ENCODE measurements around the gene VSTM2B.

The VSTM2B gene

DNA sequence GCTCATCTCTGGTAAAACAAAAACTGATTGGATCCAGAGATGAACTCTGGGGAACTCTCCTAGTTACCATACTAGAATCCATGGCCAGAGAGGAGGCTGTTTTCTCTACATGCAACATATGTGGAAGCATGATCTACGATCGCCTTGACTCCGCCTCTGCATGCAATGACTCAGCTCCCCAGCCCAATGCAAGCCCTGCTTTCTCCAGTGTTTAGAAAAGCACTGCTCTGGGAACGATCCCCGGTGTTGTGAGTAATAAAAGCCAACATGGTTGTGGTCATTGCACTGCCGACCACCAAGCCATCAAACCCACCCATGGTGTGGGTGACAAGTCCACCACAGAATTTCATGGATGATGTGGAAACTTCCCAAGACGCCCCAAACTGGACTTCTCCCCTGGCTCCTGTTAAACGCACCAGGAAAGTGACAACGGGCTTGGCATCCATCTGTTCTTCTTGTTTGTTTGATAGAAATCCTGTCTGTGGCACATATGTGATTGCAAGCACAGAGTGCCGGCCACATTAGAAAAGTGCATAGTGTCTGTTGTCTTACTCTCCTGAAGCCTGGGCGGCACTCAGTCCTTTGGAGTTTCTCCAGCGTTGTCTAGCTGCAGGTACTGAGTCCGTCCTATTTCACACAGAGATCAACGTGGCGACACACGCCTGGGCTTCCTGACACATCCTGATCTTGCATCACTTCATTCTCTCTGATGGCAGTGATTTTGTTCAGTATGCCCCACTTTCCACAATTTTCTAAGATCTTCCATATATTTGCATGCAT lies 36.4 kb upstream of the VSTM2B start:
- no peak overlapping the region for H3K27ac Mint-ChIP-seq
- H3K9me3 Mint-ChIP-seq, result no peaks in the 10 kb centered on the region
- peaks cover 47% of the 10 kb centered on the region for H3K27me3 Mint-ChIP-seq
- no peaks in the 10 kb centered on the region for H3K4me1 Mint-ChIP-seq (ENCODE audit: low read depth)
- H3K36me3 Mint-ChIP-seq (ENCODE audit: low read depth), result no peaks in the 10 kb centered on the region
- H3K4me3 Mint-ChIP-seq, result no peak overlapping the region

DNA sequence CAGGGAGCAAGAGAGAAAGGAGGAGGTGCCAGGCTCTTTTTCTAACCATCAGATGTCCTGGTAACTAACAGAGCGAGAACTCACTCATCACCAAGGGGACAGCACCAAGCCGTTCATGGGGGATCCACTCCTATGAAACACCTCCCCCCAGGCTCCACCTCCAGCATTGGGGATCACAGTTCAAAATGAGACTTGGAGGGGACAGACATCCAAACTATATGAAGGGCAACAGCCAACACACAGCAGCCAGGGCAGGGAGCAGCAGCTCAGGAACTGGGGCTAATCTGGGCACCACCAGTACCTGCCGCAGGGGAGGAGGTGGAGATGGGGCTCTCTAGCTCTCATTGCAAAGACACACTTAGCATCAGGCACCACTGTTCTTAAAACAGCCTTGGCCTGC lies 34.3 kb upstream of the VSTM2B start:
- H3K27ac Mint-ChIP-seq, result no peak overlapping the region

DNA sequence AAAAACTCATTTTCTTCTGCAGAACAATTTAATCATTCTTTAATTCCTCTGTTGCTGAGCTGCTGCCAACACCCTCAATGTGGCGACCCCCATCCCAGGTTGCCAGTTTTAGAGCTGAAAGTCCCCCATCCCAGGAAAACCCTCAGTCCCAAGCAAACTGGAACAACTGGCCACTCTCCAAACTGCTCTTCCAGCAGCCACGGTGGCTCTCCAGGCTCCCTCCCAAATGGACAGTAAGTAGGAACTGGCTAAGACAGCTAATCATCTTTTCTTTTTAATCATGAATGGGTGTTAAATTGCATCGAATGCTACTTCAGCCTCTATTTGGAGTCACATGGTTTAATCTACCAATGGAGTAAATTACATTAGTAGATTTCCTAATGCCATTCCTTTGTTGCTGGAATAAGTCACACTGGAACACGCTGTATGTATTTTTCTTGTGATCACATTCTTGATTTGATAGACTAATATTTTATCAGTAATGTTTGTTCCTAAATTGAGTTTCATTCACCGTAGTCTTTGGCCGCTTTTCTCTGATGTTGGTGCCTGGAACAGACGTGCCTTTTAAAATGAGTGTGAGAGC lies 33.7 kb upstream of the VSTM2B start:
- H3K4me1 Mint-ChIP-seq (ENCODE audit: low read depth), result no peaks in the 10 kb centered on the region
- H3K9me3 Mint-ChIP-seq, result no peaks in the 10 kb centered on the region
- no peak overlapping the region for H3K4me3 Mint-ChIP-seq
- H3K27me3 Mint-ChIP-seq, result peaks cover 39% of the 10 kb centered on the region
- no peaks in the 10 kb centered on the region for H3K36me3 Mint-ChIP-seq (ENCODE audit: low read depth)
- H3K27ac Mint-ChIP-seq, result no peak overlapping the region

More for the DNA sequence above, 34.3 kb upstream of the VSTM2B start:
- Mint-ChIP-seq H3K9me3 (no peaks in the 10 kb centered on the region), H3K27me3 (peaks cover 39% of the 10 kb centered on the region), H3K36me3 (ENCODE audit: low read depth) (no peaks in the 10 kb centered on the region), H3K4me3 (no peak overlapping the region), H3K4me1 (ENCODE audit: low read depth) (no peaks in the 10 kb centered on the region)

DNA sequence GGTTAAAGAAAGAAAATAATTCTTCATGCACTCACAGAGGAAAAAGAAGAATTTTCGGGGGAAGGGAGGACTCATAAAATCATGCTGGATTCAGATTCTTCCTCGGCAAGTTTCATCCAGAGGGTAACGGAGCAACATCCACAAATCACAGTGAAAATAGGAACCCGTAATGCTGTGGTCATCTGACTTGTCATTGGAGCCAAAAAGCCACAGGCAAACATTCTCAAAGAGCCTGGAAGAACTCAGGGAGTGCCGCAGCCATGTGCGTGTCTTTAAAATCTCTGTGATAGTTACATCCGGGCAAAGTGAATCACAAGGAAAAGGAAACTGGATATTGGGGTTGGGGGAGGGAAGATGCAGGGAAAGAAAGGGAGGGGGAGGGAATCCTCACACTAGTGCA lies 33.0 kb upstream of the VSTM2B start:
- Mint-ChIP-seq H3K4me1 (ENCODE audit: low read depth) (no peaks in the 10 kb centered on the region), H3K27me3 (peaks cover 35% of the 10 kb centered on the region), H3K9me3 (no peaks in the 10 kb centered on the region), H3K36me3 (ENCODE audit: low read depth) (no peaks in the 10 kb centered on the region), H3K4me3 (no peak overlapping the region), H3K27ac (no peak overlapping the region)

DNA sequence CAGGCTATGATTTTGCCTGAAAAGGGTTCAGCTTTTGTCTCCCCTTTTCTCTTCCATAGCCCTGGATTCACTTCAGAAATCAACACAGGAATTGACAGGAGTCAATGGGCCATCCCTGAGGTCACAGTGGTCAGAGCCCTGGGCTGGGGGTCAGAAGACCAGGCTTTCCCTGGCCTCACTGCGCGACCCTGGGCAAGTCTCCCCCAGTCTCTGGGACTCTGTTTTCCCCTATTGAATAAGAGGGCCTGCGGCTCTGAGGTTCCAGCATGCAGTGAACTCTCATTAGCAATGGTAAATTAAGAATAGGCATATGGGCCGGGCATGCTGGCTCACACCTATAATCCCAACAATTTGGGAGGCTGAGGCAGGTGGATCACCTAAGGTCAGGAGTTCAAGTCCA lies 30.7 kb upstream of the VSTM2B start:
- H3K27me3 Mint-ChIP-seq, result peaks cover 22% of the 10 kb centered on the region
- no peak overlapping the region for H3K4me3 Mint-ChIP-seq
- H3K27ac Mint-ChIP-seq, result no peak overlapping the region
- no peaks in the 10 kb centered on the region for H3K36me3 Mint-ChIP-seq (ENCODE audit: low read depth)
- no peaks in the 10 kb centered on the region for H3K4me1 Mint-ChIP-seq (ENCODE audit: low read depth)
- H3K9me3 Mint-ChIP-seq, result no peaks in the 10 kb centered on the region

DNA sequence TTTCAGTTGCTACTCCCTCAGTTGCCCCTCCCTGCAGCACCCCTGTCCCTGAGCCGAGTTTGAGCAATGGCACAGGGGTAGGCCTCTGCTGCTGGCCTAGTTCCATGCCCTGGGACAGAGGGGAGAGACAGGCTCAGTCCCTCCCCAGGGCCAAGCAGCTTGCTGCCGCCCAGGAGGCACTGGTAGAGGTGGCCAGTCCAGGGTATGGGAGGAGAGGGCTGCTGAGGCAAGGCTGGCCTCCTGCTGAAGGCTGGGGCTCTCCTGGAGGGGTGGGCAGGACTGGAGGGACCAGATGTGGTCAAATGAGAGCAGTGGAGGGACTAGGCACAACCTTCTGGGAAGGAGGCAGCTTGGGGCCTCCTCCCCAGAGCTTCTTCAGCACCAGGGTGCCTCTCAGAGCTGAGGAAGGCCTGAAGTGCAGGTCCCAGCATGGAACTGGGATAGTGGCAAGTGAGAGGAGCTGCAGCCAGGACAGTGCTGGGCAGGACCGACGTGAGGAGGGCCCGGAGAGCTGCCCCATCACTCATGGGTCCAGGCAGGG lies 29.8 kb upstream of the VSTM2B start:
- H3K9me3 Mint-ChIP-seq, result no peaks in the 10 kb centered on the region
- H3K4me1 Mint-ChIP-seq (ENCODE audit: low read depth), result no peaks in the 10 kb centered on the region
- H3K27ac Mint-ChIP-seq, result no peak overlapping the region
- no peaks in the 10 kb centered on the region for H3K36me3 Mint-ChIP-seq (ENCODE audit: low read depth)
- no peak overlapping the region for H3K4me3 Mint-ChIP-seq
- peaks cover 21% of the 10 kb centered on the region for H3K27me3 Mint-ChIP-seq

DNA sequence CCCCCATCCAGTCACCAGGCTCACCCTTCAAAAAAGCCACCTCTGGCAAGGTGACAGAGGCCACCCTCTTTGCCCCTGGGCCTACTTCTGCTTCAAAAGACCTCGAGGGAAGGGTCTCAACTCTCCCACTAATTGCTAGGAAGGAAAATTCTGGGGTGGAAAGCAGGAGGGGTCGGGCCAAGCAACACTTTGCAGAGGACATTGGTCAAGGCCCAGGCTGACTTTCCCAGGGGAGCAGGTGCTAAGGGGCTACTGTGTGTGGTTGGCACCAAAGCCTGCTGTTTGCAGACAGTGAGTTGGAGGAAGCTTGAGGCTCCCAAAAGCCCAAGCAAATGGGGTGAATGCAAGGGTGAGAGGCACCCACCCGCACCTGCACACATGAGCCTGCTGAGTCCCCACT lies 28.6 kb upstream of the VSTM2B start:
- H3K36me3 Mint-ChIP-seq (ENCODE audit: low read depth), result no peaks in the 10 kb centered on the region
- no peaks in the 10 kb centered on the region for H3K4me1 Mint-ChIP-seq (ENCODE audit: low read depth)
- H3K27ac Mint-ChIP-seq, result no peak overlapping the region
- no peaks in the 10 kb centered on the region for H3K9me3 Mint-ChIP-seq
- H3K27me3 Mint-ChIP-seq, result peaks cover 9% of the 10 kb centered on the region
- H3K4me3 Mint-ChIP-seq, result no peak overlapping the region

DNA sequence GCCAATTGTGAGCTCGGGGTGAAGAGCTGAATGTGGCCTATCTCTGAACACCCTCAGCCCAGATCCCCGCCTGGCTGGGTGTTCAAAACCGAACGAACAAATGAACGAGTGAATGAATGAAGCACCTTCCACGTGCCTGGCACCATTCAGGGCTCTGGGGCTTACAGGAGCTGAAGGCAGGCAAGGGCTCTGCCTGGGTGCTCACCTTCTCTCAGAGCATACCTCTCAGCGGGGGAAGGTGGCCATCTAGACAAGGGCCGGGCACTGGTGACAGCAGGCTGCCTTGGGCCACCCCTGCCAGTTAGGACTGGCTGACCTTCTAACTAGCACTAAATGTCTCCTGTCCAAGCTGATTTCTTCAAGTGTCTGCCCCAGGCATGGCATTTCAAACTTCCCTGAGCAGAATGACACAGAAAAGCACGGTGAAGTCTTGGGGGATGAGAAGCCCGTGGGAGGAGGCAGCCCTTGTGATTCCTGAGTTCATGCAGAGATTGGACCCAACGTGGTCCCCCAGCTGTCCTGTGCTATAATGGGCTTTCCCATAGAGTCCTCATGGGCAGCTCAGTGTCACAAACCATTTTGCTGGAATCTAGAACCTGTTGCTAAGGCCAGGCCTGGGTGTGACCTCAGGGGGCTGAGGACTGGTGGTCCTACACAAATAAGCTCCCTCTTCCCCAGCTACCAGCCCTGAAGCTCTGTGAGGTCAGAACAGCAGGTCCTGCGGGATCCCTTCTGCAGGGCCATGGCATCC lies 27.9 kb upstream of the VSTM2B start:
- Mint-ChIP-seq H3K4me1 (ENCODE audit: low read depth) (no peaks in the 10 kb centered on the region), H3K36me3 (ENCODE audit: low read depth) (no peaks in the 10 kb centered on the region), H3K27ac (no peak overlapping the region), H3K27me3 (peaks cover 3% of the 10 kb centered on the region), H3K9me3 (no peaks in the 10 kb centered on the region), H3K4me3 (no peak overlapping the region)

DNA sequence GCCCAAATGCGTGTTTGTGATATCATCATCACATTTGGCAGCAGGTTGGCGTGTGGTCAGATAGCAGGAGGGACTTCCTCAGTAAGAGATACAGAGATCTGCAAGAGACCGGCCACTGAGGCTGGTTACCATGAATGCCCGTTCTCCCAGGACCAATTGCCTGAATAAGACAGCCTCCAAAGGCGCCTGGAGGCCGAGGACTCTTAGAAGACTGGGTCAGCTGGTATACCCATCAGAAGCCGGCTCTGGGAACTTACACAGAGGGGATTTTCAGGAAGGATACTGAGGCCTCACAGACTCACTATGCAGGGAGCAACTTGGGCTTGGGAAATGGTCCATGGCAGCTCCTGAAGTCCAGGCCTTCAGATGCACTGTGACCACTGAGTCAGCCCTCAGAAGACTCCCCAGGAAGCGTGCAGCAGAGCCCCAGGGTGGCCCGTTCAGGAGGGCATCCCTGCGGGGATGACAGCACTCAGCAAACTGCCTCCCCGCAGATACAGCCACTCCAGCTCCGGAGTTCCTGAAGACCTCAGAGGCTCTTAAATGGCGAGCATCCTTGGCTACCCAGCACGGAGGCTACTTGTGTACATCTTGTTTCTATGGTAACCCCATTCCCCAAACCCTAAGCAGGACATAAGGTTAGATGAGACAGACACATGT lies 26.4 kb upstream of the VSTM2B start:
- Mint-ChIP-seq H3K36me3 (ENCODE audit: low read depth) (no peaks in the 10 kb centered on the region), H3K4me1 (ENCODE audit: low read depth) (no peaks in the 10 kb centered on the region), H3K4me3 (no peak overlapping the region), H3K9me3 (no peaks in the 10 kb centered on the region), H3K27me3 (no peaks in the 10 kb centered on the region), H3K27ac (no peak overlapping the region)

DNA sequence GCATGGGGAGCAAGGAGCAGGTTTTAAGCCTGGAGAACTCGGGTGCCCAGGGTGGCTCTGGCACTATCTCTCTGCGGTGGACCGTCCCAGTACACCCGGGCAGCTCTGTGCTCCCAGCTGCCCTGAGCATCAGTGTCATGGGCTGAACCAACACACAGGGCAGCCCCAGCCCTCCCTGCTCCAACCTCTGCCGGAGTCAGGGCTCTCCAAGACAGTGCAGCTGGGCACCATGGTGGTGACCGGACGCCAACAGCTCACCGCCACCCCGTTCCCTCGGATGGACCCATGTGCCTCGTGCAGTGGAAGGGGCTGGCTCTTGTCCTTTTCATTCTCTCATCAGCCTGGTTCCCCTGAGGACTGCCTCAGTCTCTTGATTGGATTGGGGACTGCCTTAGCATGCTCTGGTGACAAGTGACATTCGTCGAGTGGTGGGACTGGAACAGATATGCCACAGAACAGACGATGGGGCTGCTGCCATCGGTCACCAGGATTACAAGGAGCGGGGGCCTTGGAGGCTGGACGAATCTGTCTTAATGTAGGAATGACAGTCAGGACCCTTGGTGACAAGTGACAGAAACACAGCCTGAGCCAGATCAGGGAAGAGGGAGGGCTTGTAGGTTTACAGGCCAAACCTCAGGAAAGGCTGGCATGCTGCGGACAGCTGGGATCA lies 25.7 kb upstream of the VSTM2B start:
- Mint-ChIP-seq H3K27ac (no peak overlapping the region), H3K27me3 (no peaks in the 10 kb centered on the region), H3K9me3 (no peaks in the 10 kb centered on the region), H3K36me3 (ENCODE audit: low read depth) (no peaks in the 10 kb centered on the region), H3K4me3 (no peak overlapping the region), H3K4me1 (ENCODE audit: low read depth) (no peaks in the 10 kb centered on the region)

DNA sequence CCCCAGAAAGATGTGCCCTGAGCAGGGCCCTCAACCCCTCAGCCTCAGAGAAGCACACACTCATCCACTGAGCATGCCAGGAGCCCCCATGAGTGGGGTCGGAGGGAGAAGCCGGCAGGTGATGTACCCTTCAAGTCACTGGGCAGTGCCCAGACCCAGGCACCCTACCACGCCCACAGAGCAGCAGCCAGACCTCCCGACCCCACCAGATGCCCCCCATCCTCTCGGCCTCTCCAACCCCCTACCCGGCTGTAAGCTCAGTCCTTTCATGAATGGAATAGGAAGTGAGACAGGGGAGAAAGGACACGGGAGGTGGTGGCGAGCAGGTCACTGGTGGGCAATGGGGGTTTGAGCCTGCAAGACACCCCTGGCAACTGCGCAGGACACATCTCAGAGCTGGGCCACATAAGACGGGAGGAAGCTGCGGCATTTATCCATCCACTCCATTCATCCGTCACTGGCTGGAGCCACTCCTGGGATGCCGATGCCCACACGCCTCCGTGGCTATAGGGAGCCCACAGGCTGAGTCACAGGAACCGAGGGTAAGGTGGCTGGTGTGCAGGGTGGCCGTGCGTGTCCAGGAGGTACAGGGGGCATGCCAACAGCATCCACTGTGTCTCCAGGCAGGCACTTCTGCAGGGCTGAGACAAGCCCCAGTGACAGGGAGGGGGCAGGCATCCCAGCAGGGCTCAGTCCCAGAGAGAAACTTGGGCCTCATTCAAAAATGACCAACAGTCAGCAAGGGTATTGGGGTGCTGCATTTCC lies 23.8 kb upstream of the VSTM2B start:
- no peak overlapping the region for H3K4me3 Mint-ChIP-seq
- no peaks in the 10 kb centered on the region for H3K36me3 Mint-ChIP-seq (ENCODE audit: low read depth)
- H3K27me3 Mint-ChIP-seq, result no peaks in the 10 kb centered on the region
- no peaks in the 10 kb centered on the region for H3K9me3 Mint-ChIP-seq
- no peak overlapping the region for H3K27ac Mint-ChIP-seq
- no peaks in the 10 kb centered on the region for H3K4me1 Mint-ChIP-seq (ENCODE audit: low read depth)

DNA sequence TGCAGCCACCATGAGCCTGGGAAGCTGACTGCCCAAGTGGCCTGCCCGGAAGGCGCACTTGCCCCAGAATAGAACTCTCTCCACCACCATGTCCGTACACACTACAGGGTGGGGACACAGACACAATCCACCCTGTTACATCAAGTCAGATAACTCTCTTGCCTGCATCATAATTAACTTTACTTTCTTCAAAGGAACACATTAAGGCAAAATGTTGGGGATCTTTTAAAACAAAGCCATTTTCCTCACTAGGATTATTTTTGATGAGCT lies 23.3 kb upstream of the VSTM2B start:
- Mint-ChIP-seq H3K9me3 (no peaks in the 10 kb centered on the region), H3K4me3 (no peak overlapping the region), H3K36me3 (ENCODE audit: low read depth) (no peaks in the 10 kb centered on the region), H3K27ac (no peak overlapping the region), H3K4me1 (ENCODE audit: low read depth) (no peaks in the 10 kb centered on the region), H3K27me3 (no peaks in the 10 kb centered on the region)

DNA sequence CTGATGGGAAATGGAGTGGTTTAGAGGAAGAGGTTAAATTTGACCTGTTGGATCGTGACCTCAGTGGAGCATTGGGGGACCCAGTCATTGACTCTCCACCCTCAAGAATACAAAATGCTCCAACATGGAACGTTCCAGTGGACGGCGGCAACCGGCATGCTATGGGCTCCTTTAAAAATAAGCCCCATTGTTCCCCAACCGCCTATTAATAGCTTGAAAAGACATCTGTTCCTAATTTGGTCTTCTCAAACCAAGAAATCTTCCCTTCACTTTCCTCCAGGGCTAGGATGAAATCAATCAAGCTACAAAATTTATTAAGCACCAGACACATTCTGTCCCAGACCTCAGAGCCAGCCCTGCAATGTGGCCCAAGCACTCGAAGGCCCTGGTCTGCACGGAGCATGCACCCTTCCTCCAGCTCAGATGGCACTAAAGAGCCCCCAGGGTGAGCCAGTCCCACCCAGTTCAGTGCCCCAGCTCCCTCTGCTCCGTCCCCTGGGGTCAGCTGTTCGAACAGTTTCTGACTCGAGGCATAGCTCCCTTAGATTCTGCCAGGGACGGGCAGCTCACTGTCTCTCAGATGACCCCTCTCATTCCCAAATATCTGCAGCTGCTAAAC lies 22.5 kb upstream of the VSTM2B start:
- Mint-ChIP-seq H3K4me3 (no peak overlapping the region), H3K9me3 (no peaks in the 10 kb centered on the region), H3K27me3 (peaks cover 6% of the 10 kb centered on the region), H3K27ac (no peak overlapping the region), H3K4me1 (ENCODE audit: low read depth) (no peaks in the 10 kb centered on the region), H3K36me3 (ENCODE audit: low read depth) (no peaks in the 10 kb centered on the region)

DNA sequence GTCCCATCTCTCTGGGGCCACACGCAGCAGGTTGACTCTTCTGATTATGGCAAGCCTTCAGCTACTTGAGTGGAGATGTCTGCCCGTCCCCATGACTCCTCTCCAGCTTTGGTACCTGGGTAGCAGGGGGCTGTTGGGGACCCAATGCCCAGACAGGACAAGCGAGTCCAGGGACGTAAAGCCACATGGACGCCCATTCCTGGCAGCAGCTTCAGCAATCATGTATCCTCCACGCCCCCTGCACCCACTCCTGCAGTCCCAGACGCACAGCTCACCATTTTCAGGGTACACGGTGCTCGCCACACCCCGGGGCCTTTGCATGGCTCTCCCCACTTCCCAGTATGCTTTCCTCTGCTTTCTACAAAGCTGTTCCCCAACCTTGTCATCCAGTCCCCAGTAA lies 22.0 kb upstream of the VSTM2B start:
- H3K27ac Mint-ChIP-seq, result no peak overlapping the region
- no peak overlapping the region for H3K4me3 Mint-ChIP-seq
- H3K4me1 Mint-ChIP-seq (ENCODE audit: low read depth), result no peaks in the 10 kb centered on the region
- H3K9me3 Mint-ChIP-seq, result no peaks in the 10 kb centered on the region
- H3K36me3 Mint-ChIP-seq (ENCODE audit: low read depth), result no peaks in the 10 kb centered on the region
- peaks cover 7% of the 10 kb centered on the region for H3K27me3 Mint-ChIP-seq

All from stimulated activated naive CD8-positive, alpha-beta T cell treated with anti-CD3 and anti-CD28 coated beads, Interleukin-15, Interleukin-2, amounts not matched to agents 100 ng/mL and 50 ng/mL, for 24 hours (primary cell).